HG02623 (cell line): ENCODE measurements around the gene CCL4L2.
"Not testable (repeated sequence)": the region's sequence is repeated elsewhere in the genome, so short reads cannot be mapped to it uniquely, and the experiment has no call there.

ENCODE experiments used
- ATAC-seq: cut with Tn5 transposase; IDR thresholded peaks from one replicate; pipeline ENCODE4 v1.9.1; 2021; ENCODE audit warnings: moderate library complexity; ENCODE audit not compliant: unreplicated experiment

Gene CCL4L2

GRCh38 chr17:36219556-36219955 is 8.7 kb downstream of the CCL4L2 start:
- ATAC-seq, result not testable (repeated sequence)

- not testable (repeated sequence) for ATAC-seq
Measured at GRCh38 chr17:36220737-36221580, 10.1 kb downstream of the CCL4L2 start.

GRCh38 chr17:36221581-36222100 is 10.8 kb downstream of the CCL4L2 start:
- not testable (repeated sequence) for ATAC-seq

GRCh38 chr17:36222967-36223366 is 12.1 kb downstream of the CCL4L2 start:
- not testable (repeated sequence) for ATAC-seq

GRCh38 chr17:36229644-36230043 is 18.8 kb downstream of the CCL4L2 start:
- not testable (repeated sequence) for ATAC-seq

GRCh38 chr17:36242046-36242445 is 31.2 kb downstream of the CCL4L2 start:
- ATAC-seq, result not testable (repeated sequence)
